IPS-18c (cell line): ENCODE measurements around the gene GMEB2.
"Not testable (repeated sequence)": the region's sequence is repeated elsewhere in the genome, so short reads cannot be mapped to it uniquely, and the experiment has no call there.

Experiments
- H3K4me3 ChIP-seq: 2 replicates; pipeline ENCODE4 v1.7.0; 2013; ENCODE audit warnings: low read depth, mild to moderate bottlenecking, low read length, moderate library complexity; ENCODE audit not compliant: insufficient read depth
- H3K9me3 ChIP-seq: one replicate; pipeline ENCODE4 v1.6.1; 2013; ENCODE audit warnings: mild to moderate bottlenecking, low read length, moderate library complexity; ENCODE audit not compliant: control insufficient read depth, insufficient read depth

Gene GMEB2

GRCh38 chr20:63561624-63562396, 65.1 kb downstream of the GMEB2 start:
- no peak overlapping the region for H3K4me3 ChIP-seq
- H3K9me3 ChIP-seq: no peaks in the 10 kb centered on the region

DNA sequence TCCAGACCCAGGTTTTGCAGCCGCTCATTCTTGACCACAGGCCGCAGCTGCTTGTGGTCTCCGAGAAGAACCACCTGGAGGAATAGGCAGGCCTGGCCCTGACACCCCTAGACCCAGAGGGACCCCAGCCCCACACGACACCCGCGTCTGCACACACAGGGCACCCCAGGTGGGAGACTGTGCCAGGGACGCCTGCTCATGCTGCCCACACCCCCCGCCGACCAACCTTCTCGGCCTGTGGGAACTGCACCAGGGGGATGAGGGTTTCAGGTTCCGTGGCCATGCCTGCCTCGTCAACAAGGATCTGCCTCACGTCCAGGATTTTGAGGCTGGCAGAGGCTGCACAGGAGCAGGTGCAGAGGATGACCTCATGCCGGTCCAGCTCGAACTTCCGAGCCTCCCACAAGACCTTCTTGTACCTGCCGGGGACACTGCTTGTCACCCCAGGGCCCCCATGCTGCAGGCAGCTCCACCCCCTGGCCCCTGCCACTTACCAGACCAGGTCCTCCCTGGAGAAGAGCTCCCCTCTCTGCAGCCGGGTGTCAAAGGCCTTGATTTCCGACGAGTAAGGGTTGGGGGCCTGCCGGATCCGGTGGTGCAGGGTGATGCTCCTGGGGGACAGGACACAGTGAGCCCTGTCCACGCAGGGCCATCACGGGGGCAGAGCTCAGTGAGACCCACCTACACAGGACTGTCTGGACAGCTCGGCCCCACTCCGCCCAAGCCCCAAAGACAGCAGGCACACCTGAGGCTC, 65.9 kb downstream of the GMEB2 start:
- no peaks in the 10 kb centered on the region for H3K9me3 ChIP-seq
- H3K4me3 ChIP-seq: no peak overlapping the region

DNA sequence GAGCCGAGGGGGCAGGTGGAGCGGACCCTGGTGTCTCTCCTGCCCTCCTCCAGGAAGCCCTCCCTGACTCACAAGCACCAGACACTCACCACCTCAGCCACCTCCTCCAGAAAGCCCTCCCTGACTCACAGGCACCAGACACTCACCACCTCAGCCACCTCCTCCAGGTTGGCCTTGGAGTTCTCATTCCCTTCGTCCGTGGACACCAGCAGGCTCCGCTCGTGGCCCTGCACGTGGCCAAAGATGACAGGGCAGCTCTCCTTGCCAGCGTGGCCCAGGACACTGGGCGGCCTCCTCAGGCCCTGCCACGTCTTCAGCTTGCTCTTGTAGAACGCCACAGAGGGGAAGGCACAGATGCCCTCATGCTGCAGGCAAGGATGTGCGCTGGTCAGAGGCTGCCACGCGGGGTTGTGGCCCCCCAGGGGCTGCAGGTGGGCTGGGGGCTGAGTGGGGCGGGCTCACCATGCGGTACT, 66.5 kb downstream of the GMEB2 start:
- no peaks in the 10 kb centered on the region for H3K9me3 ChIP-seq

GRCh38 chr20:63559485-63560332, 67.2 kb downstream of the GMEB2 start:
- not testable (repeated sequence) for H3K4me3 ChIP-seq, H3K9me3 ChIP-seq

More for the DNA sequence above, 66.5 kb downstream of the GMEB2 start:
- no peak overlapping the region for H3K4me3 ChIP-seq

DNA sequence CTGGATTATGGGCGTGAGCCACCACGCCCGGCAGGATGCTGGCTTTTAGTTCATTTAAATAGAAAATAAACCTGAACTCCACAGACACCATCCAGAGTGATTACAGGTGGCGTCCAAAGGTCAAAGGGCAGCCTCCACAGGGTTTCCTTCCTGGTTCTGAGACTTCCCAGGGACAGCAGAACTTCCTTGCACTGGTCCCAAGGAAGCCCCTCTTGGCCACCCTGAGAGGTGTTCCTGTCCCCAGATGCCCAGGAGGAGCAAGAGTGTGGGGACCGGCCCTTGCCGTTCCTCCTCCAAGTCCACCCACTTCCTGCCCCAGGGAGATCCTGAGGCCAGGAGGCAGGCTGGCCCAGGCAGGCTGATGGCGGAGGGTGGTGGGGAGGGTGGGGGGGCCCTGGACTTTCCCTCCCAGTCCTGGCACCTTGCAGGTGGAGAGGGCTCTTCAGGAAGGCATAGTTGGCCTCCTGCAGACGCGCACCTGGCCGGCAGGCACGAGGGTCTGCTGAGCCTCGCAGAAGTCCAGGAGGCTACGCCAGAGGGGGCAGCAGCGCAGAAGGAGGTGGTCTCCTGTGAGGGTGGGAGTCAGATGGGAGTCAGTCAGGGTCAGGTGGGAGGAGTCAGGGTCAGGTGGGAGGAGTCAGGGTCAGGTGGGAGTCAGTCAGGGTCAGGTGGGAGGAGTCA, 68.0 kb downstream of the GMEB2 start:
- no peak overlapping the region for H3K4me3 ChIP-seq
- no peaks in the 10 kb centered on the region for H3K9me3 ChIP-seq

DNA sequence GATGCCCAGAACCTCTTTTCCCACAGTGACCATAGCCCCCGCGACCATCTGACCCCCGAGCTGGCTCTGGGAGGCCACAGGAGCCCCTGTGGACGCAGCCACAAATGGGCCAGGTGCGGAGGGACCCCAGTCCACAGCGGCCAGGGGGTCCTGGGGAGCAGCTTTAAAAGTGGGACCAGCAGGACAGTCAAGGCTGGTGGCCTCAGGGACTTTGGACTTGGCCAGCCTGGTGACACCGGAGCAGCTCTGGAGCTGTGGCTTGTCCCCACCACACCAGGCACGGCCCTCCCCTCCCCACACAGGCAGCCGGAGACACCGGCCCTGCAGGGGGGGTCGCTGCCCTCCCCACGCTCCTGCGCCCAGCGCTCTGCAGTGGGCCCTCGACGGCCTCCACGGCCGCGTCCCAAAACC, 69.4 kb downstream of the GMEB2 start:
- H3K9me3 ChIP-seq: no peaks in the 10 kb centered on the region
- H3K4me3 ChIP-seq: no peak overlapping the region

DNA sequence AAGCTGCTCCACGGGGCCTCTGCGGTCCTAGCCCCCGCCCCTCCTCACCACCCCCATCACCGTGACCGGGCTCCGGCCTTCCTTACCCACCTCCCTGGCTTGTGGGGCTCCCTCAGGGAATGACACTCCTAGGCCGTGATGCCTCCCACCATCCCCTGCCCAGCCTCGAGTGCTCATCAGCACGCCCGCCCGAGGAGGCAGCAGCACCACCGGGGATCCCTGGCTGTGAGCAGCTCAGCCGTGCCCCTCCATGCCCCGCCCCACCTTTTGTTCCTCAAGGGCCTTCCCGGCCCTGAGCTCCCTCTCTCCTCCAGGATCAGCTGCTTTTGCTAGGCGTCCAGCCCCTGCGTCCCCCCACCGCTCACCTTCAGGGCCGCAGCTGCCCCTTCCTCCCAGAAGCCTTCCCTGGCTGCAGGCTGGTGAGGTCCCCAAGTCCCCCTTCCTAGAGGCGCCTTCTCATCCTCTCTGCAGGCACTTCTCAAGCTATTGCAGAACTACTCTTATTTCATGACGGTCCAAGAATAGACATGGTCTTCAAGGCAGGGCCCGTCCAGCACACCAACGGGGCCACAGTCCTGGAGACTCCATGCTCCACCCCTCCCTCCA, 69.9 kb downstream of the GMEB2 start:
- H3K9me3 ChIP-seq: no peaks in the 10 kb centered on the region
- no peak overlapping the region for H3K4me3 ChIP-seq

GRCh38 chr20:63555661-63556381, 71.1 kb downstream of the GMEB2 start:
- H3K4me3 ChIP-seq: peak overlapping the region; percentile 9; the same call in 1 of the 2 replicates
- H3K9me3 ChIP-seq: no peaks in the 10 kb centered on the region

- no peaks in the 10 kb centered on the region for H3K9me3 ChIP-seq
- H3K4me3 ChIP-seq: peak overlapping the region; percentile 80
Observed at GRCh38 chr20:63554361-63555278, 72.3 kb downstream of the GMEB2 start.

GRCh38 chr20:63553933-63554290, 73.0 kb downstream of the GMEB2 start, which contains the start of gene FNDC11:
FNDC11 (plus strand) TSS chr20:63554159; CDS start chr20:63555664, 1,505 bp downstream.
- no peaks in the 10 kb centered on the region for H3K9me3 ChIP-seq
- peak within 1 kb of the TSS; percentile 80 for H3K4me3 ChIP-seq

GRCh38 chr20:63553251-63553932, 73.5 kb downstream of the GMEB2 start:
- Histone ChIP-seq H3K4me3 (peak overlapping the region; percentile 80), H3K9me3 (no peaks in the 10 kb centered on the region)

- peak overlapping the region; percentile 25; the same call in 1 of the 2 replicates for H3K4me3 ChIP-seq
- H3K9me3 ChIP-seq: no peaks in the 10 kb centered on the region
Observed at GRCh38 chr20:63552481-63553249, 74.2 kb downstream of the GMEB2 start.

- Histone ChIP-seq H3K9me3 (no peaks in the 10 kb centered on the region), H3K4me3 (no peak overlapping the region)
Observed at GRCh38 chr20:63551068-63551467, 75.8 kb downstream of the GMEB2 start.

DNA sequence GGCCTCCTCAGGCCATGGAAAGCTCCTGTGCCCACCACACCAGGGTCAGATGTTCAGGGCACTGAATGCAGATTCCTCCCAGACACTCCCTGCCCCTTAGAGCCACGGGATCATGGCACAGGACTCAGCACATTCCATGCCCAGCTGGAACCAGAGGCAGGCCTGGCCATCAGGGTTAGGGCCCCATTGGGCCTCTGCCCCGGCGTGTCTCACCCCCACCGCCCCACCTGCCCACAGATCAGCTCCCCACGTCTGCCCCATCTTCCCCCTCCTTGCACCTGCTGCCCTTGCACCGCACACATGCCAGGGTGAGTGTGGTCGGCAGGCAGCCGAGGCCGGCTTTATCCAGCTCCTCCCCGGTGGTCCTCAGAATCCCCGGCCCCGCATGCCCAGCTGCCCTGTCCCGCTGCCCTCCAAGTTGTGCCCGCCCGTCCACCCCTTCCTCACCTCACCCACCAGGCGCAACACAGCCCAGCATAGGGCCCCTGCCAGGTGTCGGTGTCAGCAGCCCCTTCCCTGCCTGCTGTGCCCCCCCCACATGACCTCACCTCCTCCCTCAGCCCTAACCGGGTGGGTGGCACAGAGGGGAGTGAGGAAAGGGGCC, 77.1 kb downstream of the GMEB2 start:
- no peak overlapping the region for H3K4me3 ChIP-seq
- no peaks in the 10 kb centered on the region for H3K9me3 ChIP-seq
